Activated B cell treated with CpG ODN at 0.5 μM for 24 hours (primary cell): ENCODE results near the gene MAP6. TPM values are rescaled to one million over a fixed set of nuclear protein-coding genes. Genes with fewer than 3 reads are reported as not detected.
A peak's percentile ranks its signal among the peaks of the same experiment; 100 is the strongest.

Experiments
- ATAC-seq: fragments of 200-7000 bp; cut with Tn5 transposase; one replicate; pipeline ENCODE4 v1.10.0; 2021; ENCODE audit warnings: low read depth, mild to moderate bottlenecking, moderate library complexity
- CTCF ChIA-PET: fragments of 350-600 bp; sonication (Branson Sonifier 250); formaldehyde crosslinking; loops from one replicate; lab custom pipeline; 2021; ENCODE audit warnings: antibody characterized with exemption; lab: Charles Lee
- POLR2A ChIA-PET: fragments of 350-600 bp; sonication (Branson Sonifier 250); formaldehyde crosslinking; loops from one replicate; lab custom pipeline; 2021; ENCODE audit warnings: antibody characterized with exemption; lab: Charles Lee
- DNase-seq: peaks from one replicate; pipeline ENCODE4 v3.0.0; 2022
- H3K27ac Mint-ChIP-seq: one replicate; pipeline ENCODE4 v1.8.0; 2020; ENCODE audit warnings: mixed read lengths
- H3K27me3 Mint-ChIP-seq: one replicate; pipeline ENCODE4 v1.8.0; 2021; ENCODE audit warnings: mixed read lengths
- H3K36me3 Mint-ChIP-seq: one replicate; pipeline ENCODE4 v1.8.0; 2021; ENCODE audit warnings: low read depth, mixed read lengths
- H3K4me1 Mint-ChIP-seq: one replicate; pipeline ENCODE4 v1.8.0; 2021; ENCODE audit warnings: mixed read lengths
- H3K4me3 Mint-ChIP-seq: one replicate; pipeline ENCODE4 v1.8.0; 2020; ENCODE audit warnings: mild to moderate bottlenecking, mixed read lengths
- H3K9me3 Mint-ChIP-seq: one replicate; pipeline ENCODE4 v1.8.0; 2020; ENCODE audit warnings: mixed read lengths
- CTCF ChIP-seq: fragments of 200-600 bp; IDR thresholded peaks from one replicate; pipeline ENCODE4 v1.8.0; 2022; ENCODE audit warnings: antibody characterized with exemption, mild to moderate bottlenecking
- intact Hi-C: fragments of 100-400 bp; cut with micrococcal nuclease; formaldehyde crosslinking; loops from one replicate; pipeline ENCODE4 v1.15.1; 2024
- total RNA-seq: library from RNA; stranded (reverse); gene quantifications from 2 replicates; pipeline ENCODE4 v1.2.3, GENCODE V29; 2022

The MAP6 gene
- total RNA-seq, 1 donor from 2014 or later: 0.40 TPM

- POLR2A ChIA-PET: interaction anchor here (0.6 kb wide), 2 partner anchors 29 to 1052 kb away, joined by 3 to 4 read pairs; no protein-coding TSS in a partner anchor
Measured at GRCh38 chr11:75541193-75542087, 127.4 kb downstream of the MAP6 start.

GRCh38 chr11:75539459-75540334, 129.1 kb downstream of the MAP6 start:
- CTCF ChIA-PET: no interaction called here

More at GRCh38 chr11:75541193-75542087, 127.4 kb downstream of the MAP6 start:
- peaks cover 23% of the 10 kb centered on the region for H3K4me1 Mint-ChIP-seq
- no peak for TF ChIP-seq CTCF
- no peak overlapping the region for H3K27ac Mint-ChIP-seq
- ATAC-seq (no peak), DNase-seq (no peak)
- H3K27me3 Mint-ChIP-seq: peaks cover 13% of the 10 kb centered on the region
- intact Hi-C loops: no loop called here
- H3K4me3 Mint-ChIP-seq: no peak overlapping the region
- no peaks in the 10 kb centered on the region for H3K36me3 Mint-ChIP-seq
- H3K9me3 Mint-ChIP-seq: no peaks in the 10 kb centered on the region
- CTCF ChIA-PET: no interaction called here

GRCh38 chr11:75538150-75538942, 130.5 kb downstream of the MAP6 start:
- Mint-ChIP-seq H3K36me3 (no peaks in the 10 kb centered on the region), H3K27ac (no peak overlapping the region), H3K27me3 (peaks cover 5% of the 10 kb centered on the region), H3K4me1 (peaks cover 31% of the 10 kb centered on the region), H3K9me3 (no peaks in the 10 kb centered on the region), H3K4me3 (no peak overlapping the region)
- TF ChIP-seq CTCF: no peak
- intact Hi-C loops: no loop called here
- DNase-seq (no peak), ATAC-seq (no peak)
- POLR2A ChIA-PET: interaction anchor here (1.5 kb wide), 1 partner anchor 24 kb away, joined by 6 read pairs; the partner anchor contains the start of gene SERPINH1
- CTCF ChIA-PET: interaction anchor here (1.0 to 1.3 kb wide), 2 partner anchors 94 to 139 kb away, joined by 3 to 4 read pairs; partner anchors contain the start of gene RPS3

More at GRCh38 chr11:75539459-75540334, 129.1 kb downstream of the MAP6 start:
- no peaks in the 10 kb centered on the region for H3K36me3 Mint-ChIP-seq
- H3K4me3 Mint-ChIP-seq: no peak overlapping the region
- peaks cover 8% of the 10 kb centered on the region for H3K27me3 Mint-ChIP-seq
- no peak for ATAC-seq
- POLR2A ChIA-PET: no interaction called here
- no peak for DNase-seq
- H3K9me3 Mint-ChIP-seq: no peaks in the 10 kb centered on the region
- no peak overlapping the region for H3K27ac Mint-ChIP-seq
- TF ChIP-seq CTCF: no peak
- intact Hi-C loops: no loop called here
- H3K4me1 Mint-ChIP-seq: peaks cover 26% of the 10 kb centered on the region

- no peaks in the 10 kb centered on the region for H3K9me3 Mint-ChIP-seq
- H3K27me3 Mint-ChIP-seq: peaks cover 5% of the 10 kb centered on the region
- no peak for TF ChIP-seq CTCF
- peak overlapping the region; percentile 69 for H3K4me3 Mint-ChIP-seq
- ATAC-seq (no peak), DNase-seq (no peak)
- ChIA-PET POLR2A (interaction anchor here (0.5 to 1.5 kb wide), 7 partner anchors 12 to 140 kb away, joined by 3 to 6 read pairs (median 3); partner anchors contain the start of genes GDPD5, KLHL35 and SERPINH1), CTCF (interaction anchor here (1.0 to 1.5 kb wide), 3 partner anchors 93 to 138 kb away, joined by 3 to 4 read pairs (median 3); partner anchors contain the start of gene RPS3)
- peaks cover 31% of the 10 kb centered on the region for H3K4me1 Mint-ChIP-seq
- intact Hi-C loops: loop anchor here (1.0 to 2.0 kb wide), 2 partner anchors 12 to 153 kb away; partner anchors contain the start of gene GDPD5
- H3K36me3 Mint-ChIP-seq: no peaks in the 10 kb centered on the region
- peak overlapping the region; percentile 60 for H3K27ac Mint-ChIP-seq
Measured at GRCh38 chr11:75537740-75538139, 131.1 kb downstream of the MAP6 start.

Other genes starting within 250 kb of the MAP6 start
- gene KLHL35, start 235.8 kb downstream of the MAP6 start, total RNA-seq: 0.11 and 0.49 TPM in 2 replicates
- 22.2 and 23.9 TPM in 2 replicates for gene GDPD5, start 143.1 kb downstream of the MAP6 start, total RNA-seq
- gene SERPINH1, start 106.8 kb downstream of the MAP6 start, total RNA-seq: 4.5 and 5.6 TPM in 2 replicates
- 0.22 TPM in 1 of 2 replicates, not detected in the other for gene MOGAT2, start 48.8 kb upstream of the MAP6 start, total RNA-seq
- 6.9 and 7.9 TPM in 2 replicates for gene DGAT2, start 99.7 kb upstream of the MAP6 start, total RNA-seq
- 86.8 and 103 TPM in 2 replicates for gene UVRAG, start 146.2 kb upstream of the MAP6 start, total RNA-seq